Tibial artery (tissue), 4 donors: ENCODE data around the gene MMS19.
A peak's percentile ranks its signal among the peaks of the same experiment; 100 is the strongest.

Experiments used
- DNase-seq, 2 donors: peaks; one replicate each; pipeline ENCODE4 v3.0.0-alpha.2; 2019
- H3K27ac ChIP-seq, 2 donors: fragments of 200-600 bp; sonication (generic) in 1 of 2; 1 replicate in 1 of 2; 2 replicates in 1 of 2; pipeline ENCODE4 v1.5.1; 2018 to 2019; ENCODE audit warnings: mild to moderate bottlenecking in 1 of 2
- H3K27me3 ChIP-seq, 2 donors: fragments of 200-600 bp; sonication (generic) in 1 of 2; one replicate each; pipeline versions ENCODE4 v1.5.1 to v1.6.0; 2016 to 2019
- H3K36me3 ChIP-seq, 3 donors: fragments of 200-600 bp; sonication (generic) in 2 of 3; one replicate each; pipeline ENCODE4 v1.5.1; 2016 to 2019; ENCODE audit warnings: mild to moderate bottlenecking in 2 of 3
- H3K4me1 ChIP-seq, 4 donors: fragments of 200-600 bp; sonication (generic) in 2 of 4; 1 replicate in 3 of 4; 2 replicates in 1 of 4; pipeline ENCODE4 v1.5.1; 2016 to 2019
- H3K4me3 ChIP-seq, 2 donors: fragments of 200-600 bp; sonication (generic) in 1 of 2; 1 replicate in 1 of 2; 2 replicates in 1 of 2; pipeline ENCODE4 v1.5.1; 2018 to 2019; ENCODE audit warnings: mild to moderate bottlenecking in 2 of 2
- H3K9me3 ChIP-seq, 3 donors: fragments of 200-600 bp; sonication (generic) in 1 of 3; one replicate each; pipeline ENCODE4 v1.5.1; 2016 to 2019
- intact Hi-C: fragments of 100-400 bp; cut with DNase I; formaldehyde crosslinking; loops from one replicate; pipeline ENCODE4 v1.15.0; 2023; ENCODE audit warnings: low total_unique reads
- TF ChIP-seq, protein P1 (sequence below), 2 experiments: fragments of 200-600 bp in 1 of 2; fragments of 450-650 bp in 1 of 2; IDR thresholded peaks; one replicate each; pipeline ENCODE4 v1.5.1; 2017 to 2019; ENCODE audit warnings: antibody characterized with exemption in 2 of 2, mild to moderate bottlenecking in 1 of 2, moderate library complexity in 1 of 2

MMS19 gene

GRCh38 chr10:97517778-97518300 is 19.6 kb upstream of the MMS19 start:
- Histone ChIP-seq H3K4me1 (peaks cover 0 to 23% (median 16%) of the 10 kb centered on the region in 4 donors), H3K27me3 (no peaks in the 10 kb centered on the region), H3K27ac (peak overlapping the region in 1 of 2 donors; percentile 14), H3K36me3 (no peaks in the 10 kb centered on the region), H3K4me3 (no peak overlapping the region), H3K9me3 (no peaks in the 10 kb centered on the region)
- DNase-seq, result no peak
- TF ChIP-seq, protein P1, sequence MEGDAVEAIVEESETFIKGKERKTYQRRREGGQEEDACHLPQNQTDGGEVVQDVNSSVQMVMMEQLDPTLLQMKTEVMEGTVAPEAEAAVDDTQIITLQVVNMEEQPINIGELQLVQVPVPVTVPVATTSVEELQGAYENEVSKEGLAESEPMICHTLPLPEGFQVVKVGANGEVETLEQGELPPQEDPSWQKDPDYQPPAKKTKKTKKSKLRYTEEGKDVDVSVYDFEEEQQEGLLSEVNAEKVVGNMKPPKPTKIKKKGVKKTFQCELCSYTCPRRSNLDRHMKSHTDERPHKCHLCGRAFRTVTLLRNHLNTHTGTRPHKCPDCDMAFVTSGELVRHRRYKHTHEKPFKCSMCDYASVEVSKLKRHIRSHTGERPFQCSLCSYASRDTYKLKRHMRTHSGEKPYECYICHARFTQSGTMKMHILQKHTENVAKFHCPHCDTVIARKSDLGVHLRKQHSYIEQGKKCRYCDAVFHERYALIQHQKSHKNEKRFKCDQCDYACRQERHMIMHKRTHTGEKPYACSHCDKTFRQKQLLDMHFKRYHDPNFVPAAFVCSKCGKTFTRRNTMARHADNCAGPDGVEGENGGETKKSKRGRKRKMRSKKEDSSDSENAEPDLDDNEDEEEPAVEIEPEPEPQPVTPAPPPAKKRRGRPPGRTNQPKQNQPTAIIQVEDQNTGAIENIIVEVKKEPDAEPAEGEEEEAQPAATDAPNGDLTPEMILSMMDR (IDR thresholded peaks at IDR 0.05), result no peak
- intact Hi-C loops, result no loop called here

DNA sequence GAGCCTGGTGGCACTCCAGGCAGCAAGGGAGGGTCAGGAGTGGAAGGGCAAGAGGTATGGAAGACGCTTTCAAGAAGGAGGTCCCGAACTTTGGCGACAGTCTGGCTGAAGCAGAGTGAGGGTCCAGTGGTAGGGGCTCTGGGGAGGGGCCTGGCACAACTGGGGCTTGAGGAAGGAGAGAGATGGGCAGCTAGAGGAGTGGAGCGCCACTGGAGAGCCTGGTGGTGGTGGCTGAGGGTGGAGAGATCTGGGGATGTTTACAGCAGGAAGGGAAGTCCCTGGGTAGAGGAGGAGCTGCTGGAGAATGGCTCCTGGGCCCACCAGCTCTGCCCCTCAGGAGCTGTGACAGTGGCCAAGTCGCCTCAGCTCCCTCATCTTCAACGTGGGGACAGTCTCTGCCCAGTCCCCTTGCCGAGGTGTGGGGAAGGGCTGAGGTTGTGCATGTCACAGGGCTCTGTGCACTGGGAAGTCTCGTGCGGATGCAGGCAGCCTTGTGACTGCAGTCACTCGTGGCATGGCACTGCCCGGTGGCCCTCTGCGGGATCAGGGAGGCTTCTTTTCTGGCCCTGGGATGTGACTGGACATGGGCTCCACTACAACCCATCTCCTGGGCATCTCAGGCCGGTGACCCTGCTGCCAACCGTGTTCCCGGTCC is 19.0 kb upstream of the MMS19 start:
- TF ChIP-seq, protein P1 (IDR thresholded peaks at IDR 0.05), result no peak
- peak overlapping the region in 1 of 2 donors; percentile 14 for H3K27ac ChIP-seq
- intact Hi-C loops, result no loop called here

DNA sequence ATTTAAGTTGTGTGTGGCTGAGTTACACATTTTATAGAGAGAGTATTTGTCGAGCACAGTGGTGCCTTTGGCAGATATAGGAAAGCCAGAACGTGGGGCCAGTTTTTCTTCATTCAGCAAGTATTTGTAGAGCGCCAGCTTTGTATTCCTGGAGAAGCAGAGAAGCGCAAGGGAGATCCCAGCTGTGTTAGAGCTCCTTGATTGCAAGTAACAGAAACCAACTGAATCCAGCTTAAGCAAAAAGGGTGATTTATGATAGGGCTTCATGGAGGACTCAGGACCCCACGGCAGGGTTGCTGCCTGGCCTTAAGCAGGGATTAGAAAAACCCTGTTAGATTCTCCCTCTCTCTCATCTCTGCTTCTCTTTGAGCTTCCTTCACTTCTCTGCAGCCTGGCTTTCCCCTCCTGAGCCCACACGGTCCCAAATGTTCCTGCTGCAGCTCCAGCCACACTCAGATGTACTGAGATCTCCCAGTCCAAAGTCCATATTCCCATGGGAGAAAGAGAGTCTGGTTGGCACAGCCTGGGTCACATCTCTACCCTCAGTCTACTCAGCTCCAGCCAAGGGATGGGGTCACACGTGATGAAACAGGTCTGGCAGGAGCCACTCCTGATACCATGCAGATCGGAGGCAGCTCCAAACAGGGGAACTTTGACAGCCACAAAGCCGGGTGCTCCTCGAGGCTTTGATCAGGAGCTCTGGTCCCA is 17.2 kb upstream of the MMS19 start:
- H3K36me3 ChIP-seq, result no peaks in the 10 kb centered on the region
- peaks cover 0 to 26% (median 14%) of the 10 kb centered on the region in 4 donors for H3K4me1 ChIP-seq
- no peak for DNase-seq
- H3K4me3 ChIP-seq, result no peak overlapping the region
- TF ChIP-seq, protein P1 (IDR thresholded peaks at IDR 0.05), result no peak
- intact Hi-C loops, result no loop called here
- no peaks in the 10 kb centered on the region for H3K27me3 ChIP-seq
- no peak overlapping the region for H3K27ac ChIP-seq
- no peaks in the 10 kb centered on the region for H3K9me3 ChIP-seq

More for the DNA sequence above, 19.0 kb upstream of the MMS19 start:
- H3K9me3 ChIP-seq, result no peaks in the 10 kb centered on the region
- H3K36me3 ChIP-seq, result no peaks in the 10 kb centered on the region
- H3K4me1 ChIP-seq, result peaks cover 0 to 26% (median 14%) of the 10 kb centered on the region in 4 donors
- H3K27me3 ChIP-seq, result no peaks in the 10 kb centered on the region
- no peak for DNase-seq
- no peak overlapping the region for H3K4me3 ChIP-seq

- TF ChIP-seq, protein P1 (IDR thresholded peaks at IDR 0.05), result no peak
- no peaks in the 10 kb centered on the region for H3K27me3 ChIP-seq
- no peak overlapping the region for H3K27ac ChIP-seq
- intact Hi-C loops, result no loop called here
- H3K4me1 ChIP-seq, result peaks cover 0 to 26% (median 13%) of the 10 kb centered on the region in 4 donors
- no peaks in the 10 kb centered on the region for H3K9me3 ChIP-seq
- DNase-seq, result no peak
- H3K36me3 ChIP-seq, result no peaks in the 10 kb centered on the region
- no peak overlapping the region for H3K4me3 ChIP-seq
Observed at GRCh38 chr10:97514344-97514743, 16.1 kb upstream of the MMS19 start.

DNA sequence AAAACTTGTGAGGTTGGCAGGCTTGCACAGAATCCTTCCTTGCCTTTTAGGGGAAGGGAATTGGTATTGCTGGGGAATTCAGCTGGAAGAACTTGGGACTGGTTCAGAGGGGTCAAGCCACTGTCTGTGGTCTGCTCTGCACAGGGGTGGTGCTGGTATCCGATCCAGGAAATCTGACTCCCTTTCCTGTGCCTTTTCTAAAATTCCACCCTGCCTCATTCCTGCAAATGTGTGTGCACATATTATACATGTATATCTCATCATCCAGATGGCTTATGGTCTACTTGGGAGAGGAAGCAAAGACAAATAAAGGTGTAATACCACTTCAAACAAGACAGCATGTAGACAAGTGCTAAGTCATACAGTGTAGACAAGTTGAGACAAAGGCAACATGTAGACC is 14.8 kb upstream of the MMS19 start:
- H3K27ac ChIP-seq, result no peak overlapping the region
- H3K4me1 ChIP-seq, result peaks cover 0 to 18% (median 4%) of the 10 kb centered on the region in 4 donors
- no peak overlapping the region for H3K4me3 ChIP-seq
- H3K27me3 ChIP-seq, result no peaks in the 10 kb centered on the region
- no peak for DNase-seq
- no peaks in the 10 kb centered on the region for H3K9me3 ChIP-seq
- intact Hi-C loops, result no loop called here
- TF ChIP-seq, protein P1 (IDR thresholded peaks at IDR 0.05), result no peak
- H3K36me3 ChIP-seq, result no peaks in the 10 kb centered on the region
